Epithelial cell of esophagus (primary cell): ENCODE measurements around the gene ORC2.
"Not testable (repeated sequence)": the region's sequence is repeated elsewhere in the genome, so short reads cannot be mapped to it uniquely, and the experiment has no call there.

Experiments
- DNase-seq: peaks from one replicate; pipeline ENCODE4 v3.0.0; 2010; ENCODE audit warnings: low read depth
- H3K4me3 ChIP-seq: 2 replicates; pipeline ENCODE4 v1.5.1; 2011; ENCODE audit warnings: mild to moderate bottlenecking, low read length, control low read depth
- CTCF ChIP-seq: IDR thresholded peaks from 2 replicates; pipeline ENCODE4 v1.5.1; 2011; ENCODE audit warnings: low read depth, mild to moderate bottlenecking, low read length, control low read depth, inconsistent platforms; ENCODE audit not compliant: insufficient read depth; ENCODE audit errors: missing control alignments

ORC2 gene

GRCh38 chr2:200987137-200987536, 23.7 kb upstream of the ORC2 start:
- no peak overlapping the region for H3K4me3 ChIP-seq
- DNase-seq: no peak
- no peak for TF ChIP-seq CTCF

- no peak for DNase-seq
- no peak for TF ChIP-seq CTCF
Observed at GRCh38 chr2:200985799-200986198, 22.3 kb upstream of the ORC2 start.

GRCh38 chr2:200976710-200977109, 13.2 kb upstream of the ORC2 start:
- H3K4me3 ChIP-seq: no peak overlapping the region
- no peak for TF ChIP-seq CTCF
- no peak for DNase-seq

More at GRCh38 chr2:200985799-200986198, 22.3 kb upstream of the ORC2 start:
- no peak overlapping the region for H3K4me3 ChIP-seq

- no peak for TF ChIP-seq CTCF
- no peak for DNase-seq
- no peak overlapping the region for H3K4me3 ChIP-seq
Observed at GRCh38 chr2:200975672-200976071, 12.2 kb upstream of the ORC2 start.

GRCh38 chr2:200970057-200970456, 6.6 kb upstream of the ORC2 start:
- H3K4me3 ChIP-seq, DNase-seq: not testable (repeated sequence)

GRCh38 chr2:200968735-200969134, 5.3 kb upstream of the ORC2 start:
- DNase-seq: no peak
- TF ChIP-seq CTCF: no peak
- no peak overlapping the region for H3K4me3 ChIP-seq

- TF ChIP-seq CTCF: no peak
- peak; percentile 56 for DNase-seq
- no peak overlapping the region for H3K4me3 ChIP-seq
Observed at GRCh38 chr2:200968162-200968561, 4.7 kb upstream of the ORC2 start.

- TF ChIP-seq CTCF: no peak
- H3K4me3 ChIP-seq: no peak overlapping the region
- peak; percentile 87 for DNase-seq
Observed at GRCh38 chr2:200966770-200967169, 3.3 kb upstream of the ORC2 start.
